Endothelial cell of hepatic sinusoid (primary cell): ENCODE data around the gene FDX2.
"Not testable (repeated sequence)": the region's sequence is repeated elsewhere in the genome, so short reads cannot be mapped to it uniquely, and the experiment has no call there.

Source experiments
- in situ Hi-C: cut with HindIII; loops from 2 replicates; pipeline ENCODE4 v1.10.0; 2017; ENCODE audit warnings: low sequenced_read_pairs

The FDX2 gene

GRCh38 chr19:10315335-10316214, at the start of gene FDX2:
Gene FDX2 (minus strand): TSS chr19:10316015. CDS start chr19:10315996, 19 bp downstream.
- in situ Hi-C loops: no loop called here

DNA sequence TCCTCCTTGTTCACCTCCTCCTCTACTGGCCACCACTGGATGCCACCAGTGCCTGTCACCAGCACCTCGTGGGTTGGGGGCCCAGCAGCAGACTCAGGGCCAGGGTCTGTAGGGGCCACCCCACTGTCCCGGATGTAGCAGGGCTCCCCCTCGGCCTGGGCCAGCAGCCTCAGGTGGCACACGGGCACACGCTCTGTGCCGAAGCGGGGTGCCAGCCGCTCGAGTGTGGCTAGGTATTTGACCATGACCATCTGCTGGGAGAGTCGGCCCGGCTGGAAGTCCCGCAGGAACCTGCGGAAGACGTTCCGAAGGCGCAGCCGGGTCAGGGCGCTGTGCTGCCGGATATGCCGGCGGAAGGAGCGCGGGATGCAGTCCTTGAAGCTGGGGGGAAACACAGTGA, 49.7 kb upstream of the FDX2 start:
- in situ Hi-C loops: no loop called here

DNA sequence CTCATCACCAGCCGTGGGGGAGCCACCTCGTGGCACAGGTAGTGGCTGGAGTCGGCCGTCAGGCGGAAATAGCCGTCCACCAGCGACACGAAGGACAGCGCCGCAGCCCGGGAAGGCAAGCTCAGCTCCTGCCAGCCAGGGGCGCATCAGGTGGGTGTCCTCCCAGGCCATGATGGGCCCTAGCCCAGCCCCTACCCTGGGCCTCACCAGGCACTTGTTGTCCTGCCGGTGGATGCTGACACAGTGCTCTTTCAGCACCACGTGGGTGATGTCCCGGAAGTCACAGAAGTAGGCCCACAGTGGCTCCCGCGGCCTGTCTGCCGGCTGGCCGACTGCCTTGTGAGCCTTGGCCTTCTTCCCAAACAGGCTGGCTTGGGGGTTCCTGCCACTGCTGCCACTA, 48.8 kb upstream of the FDX2 start:
- in situ Hi-C loops: no loop called here

DNA sequence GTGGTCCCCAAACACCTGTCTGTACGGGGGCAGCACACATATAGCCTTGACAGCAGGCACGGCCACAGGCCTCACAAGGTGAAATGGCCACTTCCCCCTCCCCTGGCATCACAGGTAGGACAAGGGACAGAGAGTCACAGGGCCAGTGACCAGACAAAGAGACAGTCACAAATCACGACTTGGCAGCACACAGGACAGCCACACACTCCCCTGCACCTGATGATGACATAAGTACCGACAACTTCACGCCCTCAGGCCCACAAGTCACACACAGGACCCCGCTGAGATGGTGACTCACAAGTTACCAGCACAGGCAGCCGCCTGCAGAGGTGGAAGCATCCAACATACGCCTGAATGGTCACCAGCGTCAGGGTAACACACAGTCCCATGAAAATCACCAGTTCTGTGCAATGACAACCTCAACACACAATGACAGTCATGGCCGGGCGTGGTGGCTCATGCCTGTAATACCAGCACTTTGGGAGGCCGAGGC, 48.0 kb upstream of the FDX2 start:
- in situ Hi-C loops: no loop called here

DNA sequence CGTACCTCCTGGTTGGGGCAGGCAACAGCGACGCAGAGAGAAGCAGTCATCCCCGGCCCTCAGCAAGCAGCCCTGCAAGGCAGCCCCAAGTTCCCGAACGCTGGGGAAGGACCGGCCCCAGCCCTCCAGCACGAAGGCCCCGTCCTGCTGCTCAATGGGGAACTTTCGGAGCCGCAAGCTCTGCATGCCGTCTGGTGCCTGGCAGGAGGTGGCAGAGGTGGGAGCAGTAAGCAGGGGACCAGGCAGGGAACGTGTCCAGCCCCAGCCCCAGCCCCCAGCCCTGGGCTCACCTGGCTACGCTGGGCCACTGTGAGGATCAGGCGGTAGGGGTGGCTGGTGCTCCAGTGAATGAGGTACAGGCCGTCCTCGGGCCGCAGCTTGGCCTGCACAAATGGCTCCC, 46.4 kb upstream of the FDX2 start:
- in situ Hi-C loops: no loop called here

DNA sequence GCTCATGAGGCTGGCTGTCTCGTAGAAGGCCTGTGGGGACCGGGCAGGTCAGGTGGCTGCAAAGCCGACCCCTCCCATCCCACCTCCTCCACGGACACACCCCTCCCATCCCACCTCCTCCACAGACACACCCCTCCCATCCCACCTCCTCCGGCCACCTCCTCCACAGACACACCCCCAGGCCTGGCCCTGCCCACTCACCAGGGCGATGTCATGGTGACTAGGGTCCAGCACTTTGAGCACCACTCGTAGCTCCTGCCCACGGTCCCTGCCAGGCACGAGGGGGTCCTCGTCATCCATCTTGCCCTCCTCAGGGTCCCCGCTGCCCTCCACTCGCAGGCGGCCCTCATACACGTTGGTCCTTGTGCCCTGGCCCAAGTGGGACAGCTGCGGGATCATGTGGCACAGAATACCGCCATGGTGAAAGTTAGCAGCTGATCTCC, 45.8 kb upstream of the FDX2 start:
- in situ Hi-C loops: no loop called here

DNA sequence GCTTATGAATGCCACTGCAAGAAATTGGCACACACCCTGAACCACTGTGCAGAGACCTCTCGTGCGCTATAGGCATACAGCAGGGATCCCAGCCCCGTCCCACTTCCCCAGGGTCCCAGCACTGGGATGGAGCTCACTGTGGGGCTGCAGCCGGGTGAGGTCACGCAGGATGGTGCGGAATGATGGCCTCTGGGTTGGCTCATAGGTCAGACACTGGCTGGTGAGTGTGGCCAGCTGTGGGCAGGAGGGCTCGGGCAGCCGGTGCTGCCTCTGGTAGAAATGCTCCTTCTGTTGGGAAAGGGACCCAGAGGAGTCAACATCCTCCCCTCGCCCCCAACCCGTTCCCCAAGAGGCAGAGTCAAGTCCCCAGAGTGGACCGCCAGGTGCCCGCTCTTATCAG, 40.6 kb upstream of the FDX2 start:
- in situ Hi-C loops: loop anchor here (5.0 kb wide), 1 partner anchor 69 kb away; the partner anchor contains the start of genes ICAM4 and ICAM5

GRCh38 chr19:10353793-10354391, 38.1 kb upstream of the FDX2 start:
- in situ Hi-C loops: no loop called here

DNA sequence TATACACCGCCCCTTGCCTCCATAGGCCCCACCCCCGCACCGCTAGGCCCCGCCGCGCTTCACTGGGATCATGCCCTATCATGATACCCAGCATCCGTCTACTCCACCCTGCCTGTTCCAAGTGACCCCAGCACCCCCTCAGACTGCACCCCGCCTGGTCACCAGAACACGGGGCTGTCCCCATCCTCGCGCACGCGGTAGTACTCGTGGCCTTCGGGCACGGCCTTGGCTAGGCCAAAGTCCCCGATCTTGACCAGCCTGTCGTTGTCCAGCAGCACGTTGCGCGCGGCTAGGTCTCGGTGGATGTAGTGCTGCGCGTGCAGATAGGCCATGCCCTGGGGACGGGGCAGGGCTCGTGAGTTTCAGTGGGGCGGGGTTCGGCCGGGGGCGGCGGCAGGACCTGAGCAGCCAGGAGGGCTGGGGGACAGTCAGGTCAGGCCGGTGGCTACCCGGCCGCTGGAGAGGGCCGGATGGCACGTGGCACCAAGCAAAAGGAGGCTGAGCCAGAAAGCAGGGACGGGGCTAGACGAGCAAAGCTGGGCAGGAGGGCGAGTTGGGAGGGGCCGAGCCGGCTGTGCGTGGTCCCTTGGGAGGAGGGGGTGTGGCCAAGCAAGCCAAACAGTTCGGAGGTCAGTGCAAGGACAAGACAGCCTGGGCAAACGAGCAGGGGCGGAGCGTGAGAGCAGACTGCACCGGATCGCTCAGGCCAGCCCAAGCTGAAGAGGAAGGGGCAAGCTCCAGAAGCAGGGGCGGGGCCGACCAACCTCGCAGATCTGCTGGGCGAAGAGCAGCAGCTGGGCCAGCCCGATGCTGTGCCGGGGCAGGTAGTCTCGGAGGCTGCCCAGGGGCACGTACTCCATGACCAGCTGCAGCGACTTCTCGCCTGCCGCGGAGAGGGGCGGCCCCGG, 37.2 kb upstream of the FDX2 start:
- in situ Hi-C loops: no loop called here

DNA sequence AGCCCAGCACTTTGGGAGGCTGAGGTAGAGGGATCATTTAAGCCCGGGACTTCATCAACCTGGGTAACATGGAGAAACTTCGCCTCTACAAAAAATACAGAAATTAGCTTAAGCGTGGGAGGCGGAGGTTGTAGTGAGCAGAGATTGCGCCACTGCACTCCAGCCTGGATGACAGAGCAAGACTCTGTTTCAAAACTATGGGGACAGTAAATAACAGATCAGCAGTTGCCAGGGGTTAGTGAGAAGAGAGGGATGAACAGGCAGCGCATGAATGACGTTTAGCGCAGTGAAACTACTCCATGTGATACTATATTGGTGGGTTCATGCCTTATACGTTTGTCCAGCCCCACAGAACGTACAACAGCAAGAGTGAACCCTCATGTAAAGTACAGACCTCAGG, 30.7 kb upstream of the FDX2 start:
- in situ Hi-C loops: no loop called here

GRCh38 chr19:10344780-10345179, 29.0 kb upstream of the FDX2 start:
- in situ Hi-C loops: no loop called here

DNA sequence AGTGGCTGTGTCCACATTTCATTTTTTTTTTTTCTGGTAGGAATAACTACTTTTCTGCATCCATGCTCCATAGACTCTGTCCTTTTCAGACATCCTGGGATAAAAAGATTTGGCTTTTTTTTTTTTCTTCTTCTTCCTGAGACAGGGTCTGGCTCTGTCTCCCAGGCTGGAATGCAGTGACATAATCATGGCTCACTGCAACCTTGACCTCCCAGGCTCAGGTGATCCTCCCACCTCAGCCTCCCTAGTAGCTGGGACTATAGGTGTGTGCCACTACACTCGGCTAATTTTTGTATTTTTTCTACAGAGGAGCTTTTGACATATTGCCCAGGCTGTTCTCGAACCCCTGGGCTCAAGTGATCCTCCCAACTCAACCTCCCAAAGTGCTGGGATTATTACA, 27.7 kb upstream of the FDX2 start:
- in situ Hi-C loops: no loop called here

DNA sequence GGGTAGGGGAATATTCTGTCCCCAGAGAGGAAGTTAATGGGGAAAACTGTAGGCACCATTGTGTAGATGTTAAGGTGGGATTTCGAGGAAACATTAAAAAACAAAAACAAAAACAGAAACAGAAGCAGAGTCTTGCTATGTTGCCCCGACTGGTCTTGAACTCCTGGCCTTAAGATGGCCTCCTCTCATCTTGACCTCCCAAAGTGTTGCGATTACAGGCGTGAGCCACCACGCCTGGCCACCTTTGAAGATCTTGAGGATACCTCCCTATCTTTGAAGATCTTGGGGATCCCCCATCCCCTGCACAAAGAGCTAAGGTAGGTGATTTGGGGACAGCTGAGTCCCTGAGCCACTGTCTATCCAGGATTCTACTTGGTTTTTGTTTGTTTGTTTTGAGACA, 24.2 kb upstream of the FDX2 start:
- in situ Hi-C loops: no loop called here

GRCh38 chr19:10339380-10339960, 23.7 kb upstream of the FDX2 start, which contains the start of gene ICAM3:
Gene ICAM3 (minus strand): TSS chr19:10339624. CDS start chr19:10339614, 10 bp downstream.
- in situ Hi-C loops: no loop called here

- in situ Hi-C loops: no loop called here
Observed at GRCh38 chr19:10338940-10339339, 23.1 kb upstream of the FDX2 start.

- in situ Hi-C loops: not testable (repeated sequence)
Observed at GRCh38 chr19:10336725-10337124, 20.9 kb upstream of the FDX2 start.

DNA sequence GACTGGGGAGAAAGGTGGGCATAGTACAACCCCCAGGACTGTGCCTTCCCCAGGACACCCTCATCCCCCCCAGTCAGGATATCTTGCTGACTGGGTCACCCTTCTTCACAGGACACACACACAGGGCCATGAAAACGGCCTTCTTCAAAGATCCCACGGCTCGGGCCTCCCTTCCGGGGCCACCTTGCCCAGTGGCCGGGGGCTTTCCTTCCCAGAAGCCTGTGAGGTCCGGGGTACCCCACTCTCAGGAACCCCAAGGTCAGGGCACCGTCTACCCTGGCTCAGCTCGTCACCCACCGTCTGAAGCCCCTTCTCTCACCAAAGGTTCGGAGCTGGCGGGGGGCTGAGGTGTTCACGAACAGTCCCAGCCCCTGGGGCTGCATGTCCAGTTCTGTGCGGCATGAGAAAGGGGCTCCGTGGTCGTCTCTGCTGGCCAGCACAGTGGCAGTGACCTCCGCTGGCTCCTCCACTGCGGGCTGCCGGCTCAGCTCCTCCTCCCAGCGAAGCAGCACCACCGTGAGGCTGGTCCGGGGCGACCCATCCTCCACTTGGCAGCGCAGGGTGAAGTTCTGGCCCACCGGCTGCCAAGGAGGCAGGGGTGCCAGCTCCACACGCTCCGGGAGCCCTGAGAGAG, 19.7 kb upstream of the FDX2 start:
- in situ Hi-C loops: no loop called here

DNA sequence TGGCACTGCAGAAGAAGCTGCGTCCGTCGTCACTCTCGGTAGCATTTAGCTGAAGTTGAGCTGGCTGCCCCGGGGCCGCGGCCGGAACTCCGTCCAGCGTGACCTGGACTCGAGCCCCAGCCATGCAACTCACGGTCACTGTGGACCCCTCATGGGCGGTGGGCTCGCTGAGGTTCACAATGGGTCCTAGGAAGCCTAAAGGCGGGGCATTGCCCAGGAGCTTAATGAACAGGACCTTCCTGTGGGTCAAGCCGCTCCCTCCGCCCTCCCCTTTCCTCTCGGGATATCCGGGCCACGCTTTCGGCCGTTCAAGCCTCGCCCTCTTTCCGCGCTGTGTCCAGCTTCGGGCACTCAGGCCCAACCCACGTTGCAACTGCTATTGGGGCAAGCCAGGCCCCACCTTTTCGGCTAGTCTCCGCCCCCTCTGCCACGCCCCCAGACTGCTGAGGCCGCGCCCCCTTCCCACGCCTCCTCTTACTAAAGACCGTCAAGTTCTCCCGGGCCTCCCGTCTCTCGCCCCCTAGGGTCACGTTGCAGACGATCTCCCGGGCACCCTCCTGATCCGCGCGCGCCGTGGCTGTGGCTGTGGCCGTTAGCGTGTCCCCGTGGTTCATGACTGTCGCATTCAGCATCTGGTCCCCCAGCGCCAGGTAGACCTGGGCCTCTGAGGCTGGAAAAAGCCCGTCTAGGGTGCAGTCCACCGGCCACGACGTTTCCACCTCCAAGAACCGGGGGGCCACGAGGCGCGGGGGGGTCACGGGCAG, 19.0 kb upstream of the FDX2 start:
- in situ Hi-C loops: no loop called here
